Small intestine (tissue), 7 donors: ENCODE data around the gene PAK5. TPM values are rescaled to one million over a fixed set of nuclear protein-coding genes. Genes with fewer than 3 reads are reported as not detected.

Experiments
- DNase-seq, 2 donors: peaks; one replicate each; pipeline versions ENCODE4 v3.0.0 to v3.0.0-alpha.2; 2013
- FAIRE-seq: peaks from 2 replicates; lab custom pipeline; 2012; peaks lifted over from hg19 to GRCh38; lab: Jason Lieb, UNC
- H3K27ac ChIP-seq, 3 donors: one replicate each; pipeline ENCODE4 v1.5.1; 2013; ENCODE audit warnings: low read length in 2 of 3, mild to moderate bottlenecking in 2 of 3, control low read depth in 1 of 3, inconsistent platforms in 1 of 3, low read depth in 1 of 3, moderate library complexity in 1 of 3
- H3K27me3 ChIP-seq, 3 donors: one replicate each; pipeline ENCODE4 v1.6.1; 2013; ENCODE audit warnings: low read length in 3 of 3, inconsistent platforms in 1 of 3; ENCODE audit not compliant: control insufficient read depth in 3 of 3, insufficient read depth in 3 of 3
- H3K36me3 ChIP-seq, 3 donors: one replicate each; pipeline ENCODE4 v1.6.1; 2013; ENCODE audit warnings: low read length in 3 of 3, inconsistent platforms in 1 of 3, low read depth in 1 of 3, mild to moderate bottlenecking in 1 of 3, moderate library complexity in 1 of 3; ENCODE audit not compliant: control insufficient read depth in 3 of 3, insufficient read depth in 2 of 3
- H3K4me1 ChIP-seq, 3 donors: one replicate each; pipeline ENCODE4 v1.6.1; 2013; ENCODE audit warnings: low read length in 2 of 3, inconsistent platforms in 1 of 3, low read depth in 1 of 3, mild to moderate bottlenecking in 1 of 3, moderate library complexity in 1 of 3; ENCODE audit not compliant: control insufficient read depth in 3 of 3, insufficient read depth in 2 of 3
- H3K4me3 ChIP-seq, 3 donors: one replicate each; pipeline ENCODE4 v1.5.1; 2013; ENCODE audit warnings: low read length in 3 of 3, control low read depth in 1 of 3, inconsistent platforms in 1 of 3, low read depth in 1 of 3, mild to moderate bottlenecking in 1 of 3, moderate library complexity in 1 of 3
- H3K9me3 ChIP-seq, 2 donors: one replicate each; pipeline ENCODE4 v1.6.1; 2013; ENCODE audit warnings: low read depth in 1 of 2, low read length in 1 of 2; ENCODE audit not compliant: control insufficient read depth in 2 of 2, insufficient read depth in 1 of 2
- WGBS, 3 donors: extraction: QIAGEN DNeasy Blood & Tissue Kit; methylation state at CpG; one replicate each; pipeline ENCODE4 v1.1.7; 2013; 5-methylcytosine and 5-hydroxymethylcytosine counted together
- polyA plus RNA-seq, 4 donors: library from polyadenylated mRNA; stranded (reverse) in 3 of 4; unstranded in 1 of 4; fragments of 200-250 nt in 3 of 4; fragments of 120-200 nt in 1 of 4; gene quantifications; one replicate each; pipeline versions ENCODE4 v1.2.1 to v1.2.3, GENCODE V29; 2013
- donor health status: healthy with polysubstance abuse.
- donor health status: control.
- donor health status: control.
- donor health status: Bipolar disorder and iron deficiency.
- donor health status: healthy.

PAK5 gene
- polyA plus RNA-seq, 4 donors = 0.10 to 0.27 TPM; not detected in 2

GRCh38 chr20:9591080-9591479 is 247.8 kb downstream of the PAK5 start:
- Histone ChIP-seq H3K4me1 (peaks cover 0 to 5% (median 0%) of the 10 kb centered on the region in 3 donors), H3K36me3 (no peaks in the 10 kb centered on the region), H3K9me3 (no peaks in the 10 kb centered on the region), H3K27me3 (no peaks in the 10 kb centered on the region), H3K4me3 (no peak overlapping the region), H3K27ac (no peak overlapping the region)
- no peak for DNase-seq
- no peak for FAIRE-seq

GRCh38 chr20:9590189-9590588 is 248.7 kb downstream of the PAK5 start:
- no peaks in the 10 kb centered on the region for H3K27me3 ChIP-seq
- no peak for FAIRE-seq
- H3K36me3 ChIP-seq = no peaks in the 10 kb centered on the region
- WGBS, 3 donors = 50 to 66% (median 63%) methylated on average over 1 of the region's 1 CpG
- no peak overlapping the region for H3K27ac ChIP-seq
- H3K4me3 ChIP-seq = no peak overlapping the region
- DNase-seq = no peak
- peaks cover 0 to 5% (median 0%) of the 10 kb centered on the region in 3 donors for H3K4me1 ChIP-seq
- no peaks in the 10 kb centered on the region for H3K9me3 ChIP-seq

GRCh38 chr20:9588706-9589105 is 250.2 kb downstream of the PAK5 start:
- H3K27ac ChIP-seq = no peak overlapping the region

GRCh38 chr20:9583151-9583550 is 255.7 kb downstream of the PAK5 start:
- H3K4me1 ChIP-seq = no peaks in the 10 kb centered on the region
- DNase-seq (no peak), FAIRE-seq (no peak)
- no peaks in the 10 kb centered on the region for H3K36me3 ChIP-seq
- H3K27ac ChIP-seq = no peak overlapping the region
- H3K27me3 ChIP-seq = peaks cover 0 to 2% (median 0%) of the 10 kb centered on the region in 3 donors
- peaks cover 0 to 4% of the 10 kb centered on the region in 2 donors for H3K9me3 ChIP-seq
- no peak overlapping the region for H3K4me3 ChIP-seq

More at GRCh38 chr20:9588706-9589105, 250.2 kb downstream of the PAK5 start:
- Histone ChIP-seq H3K4me1 (no peaks in the 10 kb centered on the region), H3K27me3 (no peaks in the 10 kb centered on the region), H3K4me3 (no peak overlapping the region), H3K36me3 (no peaks in the 10 kb centered on the region), H3K9me3 (no peaks in the 10 kb centered on the region)
- 59 to 79% (median 71%) methylated on average over 1 of the region's 1 CpG for WGBS, 3 donors
- DNase-seq = no peak
- no peak for FAIRE-seq

GRCh38 chr20:9582137-9582536 is 256.7 kb downstream of the PAK5 start:
- H3K9me3 ChIP-seq = peaks cover 0 to 4% of the 10 kb centered on the region in 2 donors
- H3K27me3 ChIP-seq = peaks cover 0 to 2% (median 0%) of the 10 kb centered on the region in 3 donors
- 75 to 83% (median 81%) methylated on average over 5 of the region's 5 CpGs for WGBS, 3 donors
- no peaks in the 10 kb centered on the region for H3K4me1 ChIP-seq
- no peak overlapping the region for H3K27ac ChIP-seq
- DNase-seq (no peak), FAIRE-seq (no peak)
- no peaks in the 10 kb centered on the region for H3K36me3 ChIP-seq
- H3K4me3 ChIP-seq = no peak overlapping the region

- Histone ChIP-seq H3K4me1 (no peaks in the 10 kb centered on the region), H3K36me3 (no peaks in the 10 kb centered on the region), H3K9me3 (peaks cover 0 to 4% of the 10 kb centered on the region in 2 donors), H3K4me3 (no peak overlapping the region), H3K27ac (no peak overlapping the region), H3K27me3 (peaks cover 0 to 2% (median 0%) of the 10 kb centered on the region in 3 donors)
- no peak for FAIRE-seq
- WGBS, 3 donors = 70 to 84% (median 74%) methylated on average over 4 of the region's 4 CpGs
- DNase-seq = no peak
Observed at GRCh38 chr20:9581509-9581908, 257.4 kb downstream of the PAK5 start.

GRCh38 chr20:9578594-9578993 is 260.3 kb downstream of the PAK5 start:
- no peak for FAIRE-seq

GRCh38 chr20:9577397-9577796 is 261.5 kb downstream of the PAK5 start:
- Histone ChIP-seq H3K4me1 (no peaks in the 10 kb centered on the region), H3K36me3 (no peaks in the 10 kb centered on the region), H3K27me3 (peaks cover 0 to 2% (median 0%) of the 10 kb centered on the region in 3 donors), H3K4me3 (no peak overlapping the region), H3K9me3 (peaks cover 0 to 4% of the 10 kb centered on the region in 2 donors), H3K27ac (no peak overlapping the region)
- WGBS, 3 donors = 82 to 92% (median 83%) methylated on average over 7 of the region's 7 CpGs
- FAIRE-seq (no peak), DNase-seq (no peak)

More at GRCh38 chr20:9578594-9578993, 260.3 kb downstream of the PAK5 start:
- H3K27me3 ChIP-seq = peaks cover 0 to 2% (median 0%) of the 10 kb centered on the region in 3 donors
- 55 to 61% (median 57%) methylated on average over 2 of the region's 2 CpGs for WGBS, 3 donors
- H3K9me3 ChIP-seq = peaks cover 0 to 4% of the 10 kb centered on the region in 2 donors
- no peaks in the 10 kb centered on the region for H3K4me1 ChIP-seq
- H3K27ac ChIP-seq = no peak overlapping the region
- no peak overlapping the region for H3K4me3 ChIP-seq
- H3K36me3 ChIP-seq = no peaks in the 10 kb centered on the region
- DNase-seq = no peak

GRCh38 chr20:9576695-9577094 is 262.2 kb downstream of the PAK5 start:
- FAIRE-seq (no peak), DNase-seq (no peak)
- H3K27ac ChIP-seq = no peak overlapping the region
- peaks cover 0 to 4% of the 10 kb centered on the region in 2 donors for H3K9me3 ChIP-seq
- WGBS, 3 donors = 81 to 93% (median 87%) methylated on average over 4 of the region's 4 CpGs
- H3K27me3 ChIP-seq = peaks cover 0 to 2% (median 0%) of the 10 kb centered on the region in 3 donors
- H3K4me1 ChIP-seq = no peaks in the 10 kb centered on the region
- H3K36me3 ChIP-seq = no peaks in the 10 kb centered on the region
- H3K4me3 ChIP-seq = no peak overlapping the region
